HCT116 (cell line): Measurements from ENCODE around the gene ACCS. TPM values are rescaled to one million over a fixed set of nuclear protein-coding genes. Genes with fewer than 3 reads are reported as not detected.

Experiments used
- ATAC-seq: fragments of 200-7000 bp; cut with Tn5 transposase; 2 replicates; pipeline ENCODE4 v1.9.1; 2020; ENCODE audit warnings: mild to moderate bottlenecking, moderate library complexity
- Bru-seq: library from RNA; stranded (reverse); fragments of 400-500 nt; gene quantifications from one replicate; lab custom pipeline; 2021; lab: Mats Ljungman, UMichigan
- BruChase-seq, 2 experiments: library from RNA; stranded (reverse); fragments of 400-500 nt; gene quantifications; one replicate each; lab custom pipeline; 2021; lab: Mats Ljungman, UMichigan
- BruUV-seq: library from RNA; stranded (reverse); fragments of 400-500 nt; replicated peaks from 2 replicates; lab custom pipeline; 2021; lab: Mats Ljungman, UMichigan
- CTCF ChIA-PET: fragments of 300-600 bp; sonication (Branson Sonifier 250); formaldehyde crosslinking; loops from one replicate; lab custom pipeline; 2021; ENCODE audit warnings: antibody characterized with exemption; lab: Charles Lee
- POLR2A ChIA-PET: fragments of 300-600, 350-600 bp; sonication (Branson Sonifier 250); formaldehyde crosslinking; loops from one replicate; lab custom pipeline; 2021; ENCODE audit warnings: antibody characterized with exemption; lab: Charles Lee
- RAD21 ChIA-PET, 2 experiments: fragments of 300-600 bp; sonication (Branson Sonifier 250); formaldehyde crosslinking; loops; one replicate each; lab custom pipeline; 2023; ENCODE audit warnings: low total read pairs in 2 of 2; ENCODE audit not compliant: uncharacterized antibody in 2 of 2, unreplicated experiment in 2 of 2, low non-redundant PET in 1 of 2; lab: Charles Lee
- DNase-seq: peaks from one replicate; pipeline ENCODE4 v3.0.0-alpha.2; 2010; ENCODE audit warnings: low read depth, low spot score
- H2AFZ ChIP-seq: fragments of 200-600 bp; shearing (Covaris generic), sonication (generic); 2 replicates; pipeline ENCODE4 v1.6.1; 2017; ENCODE audit warnings: low read depth, mixed run types, mixed read lengths, antibody characterized with exemption, low read length; ENCODE audit not compliant: poor library complexity, severe bottlenecking
- H3K27ac ChIP-seq: 2 replicates; pipeline ENCODE4 v1.5.1; 2012; ENCODE audit warnings: low read depth, low read length
- H3K27me3 ChIP-seq: fragments of 200-600 bp; sonication (generic); 2 replicates; pipeline ENCODE4 v1.6.1; 2016; ENCODE audit warnings: mixed run types, low read length, mixed read lengths; ENCODE audit not compliant: insufficient read depth
- H3K36me3 ChIP-seq, 2 experiments: fragments of 200-500 bp in 1 of 2; fragments of 200-600 bp in 1 of 2; sonication (Bioruptor generic) in 1 of 2; sonication (generic) in 1 of 2; 2 replicates each; pipeline versions ENCODE4 v1.5.1 to v1.6.1; 2014 to 2016; ENCODE audit warnings: low read length in 2 of 2, inconsistent platforms in 1 of 2, mixed read lengths in 1 of 2, mixed run types in 1 of 2; ENCODE audit not compliant: insufficient read depth in 2 of 2, control insufficient read depth in 1 of 2
- H3K4me1 ChIP-seq, 2 experiments: fragments of 200-600 bp in 1 of 2; sonication (generic) in 1 of 2; 2 replicates each; pipeline versions ENCODE4 v1.5.1 to v1.6.1; 2012 to 2017; ENCODE audit warnings: low read length in 2 of 2, inconsistent platforms in 1 of 2, mild to moderate bottlenecking in 1 of 2, mixed read lengths in 1 of 2, mixed run types in 1 of 2, moderate library complexity in 1 of 2; ENCODE audit not compliant: insufficient read depth in 2 of 2, control insufficient read depth in 1 of 2
- H3K4me2 ChIP-seq: fragments of 200-600 bp; sonication (generic); 2 replicates; pipeline ENCODE4 v1.6.1; 2017; ENCODE audit warnings: mixed run types, low read length, mixed read lengths
- H3K4me3 ChIP-seq, 2 experiments: fragments of 200-600 bp in 1 of 2; sonication (generic) in 1 of 2; replicated peaks in 1 of 2; 2 replicates each; pipeline ENCODE4 v1.5.1; 2011 to 2016; ENCODE audit warnings: low read length in 2 of 2, control low read depth in 1 of 2, low read depth in 1 of 2, mild to moderate bottlenecking in 1 of 2, mixed read lengths in 1 of 2, mixed run types in 1 of 2
- H3K79me2 ChIP-seq: fragments of 200-600 bp; sonication (generic); 2 replicates; pipeline ENCODE4 v1.6.1; 2017; ENCODE audit warnings: mild to moderate bottlenecking, mixed run types, low read length, moderate library complexity, mixed read lengths; ENCODE audit not compliant: insufficient read depth
- H3K9ac ChIP-seq: fragments of 200-600 bp; sonication (generic); 2 replicates; pipeline ENCODE4 v1.6.1; 2016; ENCODE audit warnings: low read length, mixed read lengths
- H3K9me2 ChIP-seq: fragments of 200-600 bp; sonication (generic), shearing (Covaris generic); 2 replicates; pipeline ENCODE4 v1.6.1; 2017; ENCODE audit warnings: mixed run types, mild to moderate bottlenecking, moderate library complexity; ENCODE audit not compliant: insufficient read depth
- H3K9me3 ChIP-seq, 2 experiments: fragments of 200-500 bp in 1 of 2; fragments of 200-600 bp in 1 of 2; sonication (Bioruptor generic) in 1 of 2; sonication (generic) in 1 of 2; 2 replicates each; pipeline ENCODE4 v1.6.1; 2014 to 2017; ENCODE audit warnings: low read length in 2 of 2, mixed read lengths in 2 of 2, inconsistent platforms in 1 of 2, low read depth in 1 of 2, mild to moderate bottlenecking in 1 of 2, mixed run types in 1 of 2, moderate library complexity in 1 of 2; ENCODE audit not compliant: control insufficient read depth in 1 of 2, insufficient read depth in 1 of 2
- H4K20me1 ChIP-seq: fragments of 200-600 bp; sonication (generic), shearing (Covaris generic); 2 replicates; pipeline ENCODE4 v1.6.1; 2017; ENCODE audit warnings: mixed run types, mild to moderate bottlenecking, moderate library complexity; ENCODE audit not compliant: insufficient read depth
- CBX3 ChIP-seq: IDR thresholded peaks from 2 replicates; pipeline ENCODE4 v1.6.1; 2012; ENCODE audit warnings: low read depth
- EGR1 ChIP-seq: IDR thresholded peaks from 2 replicates; pipeline ENCODE4 v1.6.1; 2012; ENCODE audit warnings: low read depth
- ELF1 ChIP-seq: IDR thresholded peaks from 2 replicates; pipeline ENCODE4 v1.6.1; 2012; ENCODE audit warnings: low read depth, borderline replicate concordance
- EZH2phosphoT487 ChIP-seq: fragments of 200-600 bp; IDR thresholded peaks from 2 replicates; pipeline ENCODE4 v1.6.1; 2018; ENCODE audit warnings: antibody characterized with exemption, borderline replicate concordance
- FOSL1 ChIP-seq: IDR thresholded peaks from 2 replicates; pipeline ENCODE4 v1.6.1; 2012; ENCODE audit warnings: low read depth
- POLR2A ChIP-seq: IDR thresholded peaks from 2 replicates; pipeline ENCODE4 v1.7.0; 2011; ENCODE audit warnings: borderline replicate concordance; ENCODE audit not compliant: insufficient read depth, insufficient read length; ENCODE audit errors: extremely low read depth
- POLR2AphosphoS5 ChIP-seq: IDR thresholded peaks from 2 replicates; pipeline ENCODE4 v1.6.1; 2011; ENCODE audit warnings: mild to moderate bottlenecking, low read depth, low read length, moderate library complexity
- SIN3A ChIP-seq: IDR thresholded peaks from 2 replicates; pipeline ENCODE4 v1.6.1; 2012; ENCODE audit warnings: low read depth
- YY1 ChIP-seq: IDR thresholded peaks from 2 replicates; pipeline ENCODE4 v1.6.1; 2011; ENCODE audit warnings: low read length, low read depth, moderate library complexity, mild to moderate bottlenecking; ENCODE audit not compliant: insufficient replicate concordance; ENCODE audit errors: extremely low read depth
- ZFX ChIP-seq: fragments of 450-650 bp; IDR thresholded peaks from 2 replicates; pipeline ENCODE4 v1.6.1; 2017
- ZNF274 ChIP-seq: fragments of 200-500 bp; sonication (Bioruptor generic); IDR thresholded peaks from 2 replicates; pipeline ENCODE4 v1.6.1; 2014; ENCODE audit warnings: mild to moderate bottlenecking, low read depth, low read length, inconsistent platforms
- intact Hi-C: fragments of 100-400 bp; cut with micrococcal nuclease; formaldehyde crosslinking; loops from 2 replicates; pipeline ENCODE4 v1.10.0; 2022
- long read RNA-seq: library from polyadenylated mRNA; unstranded; transcript quantifications from one replicate; pipeline ENCODE4 v2.0.0, GENCODE V29; 2021; ENCODE audit not compliant: unreplicated experiment
- polyA plus RNA-seq: library from polyadenylated mRNA; unstranded; fragments of >200 nt; gene quantifications from 2 replicates; pipeline ENCODE4 v1.2.1, GENCODE V29; 2012; ENCODE audit warnings: missing spikeins
- total RNA-seq: library from RNA; stranded (reverse); gene quantifications from one replicate; pipeline ENCODE4 v1.2.1, GENCODE V29; 2021; ENCODE audit not compliant: unreplicated experiment
- TF ChIP-seq, protein P1 (sequence below): IDR thresholded peaks from 2 replicates; pipeline ENCODE4 v1.6.1; 2012
- TF ChIP-seq, protein P2 (sequence below): IDR thresholded peaks from 2 replicates; pipeline ENCODE4 v1.6.1; 2012
- TF ChIP-seq, protein P3 (sequence below): IDR thresholded peaks from 2 replicates; pipeline ENCODE4 v1.6.1; 2011; ENCODE audit warnings: mild to moderate bottlenecking, low read length, moderate library complexity; ENCODE audit not compliant: insufficient replicate concordance; ENCODE audit errors: extremely low read depth
- TF ChIP-seq, protein P4 (sequence below): IDR thresholded peaks from 2 replicates; pipeline ENCODE4 v1.6.1; 2012; ENCODE audit warnings: low read depth

Gene ACCS, protein sequence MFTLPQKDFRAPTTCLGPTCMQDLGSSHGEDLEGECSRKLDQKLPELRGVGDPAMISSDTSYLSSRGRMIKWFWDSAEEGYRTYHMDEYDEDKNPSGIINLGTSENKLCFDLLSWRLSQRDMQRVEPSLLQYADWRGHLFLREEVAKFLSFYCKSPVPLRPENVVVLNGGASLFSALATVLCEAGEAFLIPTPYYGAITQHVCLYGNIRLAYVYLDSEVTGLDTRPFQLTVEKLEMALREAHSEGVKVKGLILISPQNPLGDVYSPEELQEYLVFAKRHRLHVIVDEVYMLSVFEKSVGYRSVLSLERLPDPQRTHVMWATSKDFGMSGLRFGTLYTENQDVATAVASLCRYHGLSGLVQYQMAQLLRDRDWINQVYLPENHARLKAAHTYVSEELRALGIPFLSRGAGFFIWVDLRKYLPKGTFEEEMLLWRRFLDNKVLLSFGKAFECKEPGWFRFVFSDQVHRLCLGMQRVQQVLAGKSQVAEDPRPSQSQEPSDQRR
- total RNA-seq (13.2 TPM), Bru-seq, nascent RNA (percentile 70 among the genes with signal in this experiment), BruChase-seq, experiment 1, labeled RNA remaining after a 6-hour chase (percentile 63 among the genes with signal in this experiment), BruChase-seq, experiment 2, labeled RNA remaining after a 2-hour chase (percentile 80 among the genes with signal in this experiment)
- polyA plus RNA-seq: 5.7 and 7.8 TPM in 2 replicates
- long read RNA-seq, partial matches to known transcripts: 3 of 12 reads
- long read RNA-seq, other reads (novel, unspliced or antisense): 5 of 12 reads

DNA sequence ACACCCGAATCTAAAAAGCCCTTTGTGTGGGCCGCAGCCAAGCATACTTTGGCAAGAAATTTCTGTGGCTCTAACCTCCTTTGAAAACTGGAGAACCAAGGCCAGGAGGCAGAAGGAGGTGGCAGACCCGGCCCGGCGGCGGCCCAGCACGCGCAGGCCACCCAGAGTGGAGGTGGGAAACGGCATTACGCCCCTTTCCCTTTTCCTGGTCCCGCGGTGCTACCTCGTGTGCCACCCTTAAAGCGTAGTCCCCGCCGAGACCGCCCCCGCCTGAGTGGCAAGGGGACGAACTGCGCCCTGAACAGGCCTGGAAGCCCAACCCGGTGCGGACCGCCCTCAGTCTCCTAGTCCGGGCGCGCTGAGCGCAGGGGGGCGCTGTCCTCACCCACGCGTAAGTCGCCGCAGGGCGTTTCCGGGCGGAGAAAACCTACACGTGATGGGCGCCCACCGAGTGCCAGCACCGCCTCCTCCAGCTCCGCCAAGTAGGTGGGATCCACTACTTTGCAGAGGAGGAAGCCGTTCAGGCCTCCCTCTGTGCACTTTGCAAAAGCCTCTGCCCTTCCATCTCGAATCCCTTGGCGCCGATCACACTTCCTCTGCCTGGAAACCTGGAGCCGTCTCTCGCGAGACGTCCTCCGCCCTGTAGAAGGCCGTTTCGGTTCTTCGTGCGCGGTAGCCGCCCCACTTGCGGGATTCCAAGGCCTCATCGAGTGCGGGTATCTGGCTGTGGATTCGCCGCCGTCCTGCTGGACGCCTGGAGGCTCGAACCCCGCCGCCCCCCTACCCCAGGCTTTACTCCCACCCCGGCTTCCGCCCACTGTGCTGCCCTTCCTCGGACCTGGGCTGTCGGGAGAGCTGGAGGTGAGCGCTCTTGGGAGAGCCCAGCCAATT, at the start of gene ACCS:
Gene ACCS, plus strand, starts transcription at position 430 of the 891 bp plus-strand sequence. CDS start 1,358 bp downstream, outside the sequence.
- H3K36me3 ChIP-seq: no peaks in the 10 kb centered on the region
- H3K4me3 ChIP-seq: peak within 1 kb of the TSS; percentile 60 to 72
- intact Hi-C loops: no loop called here
- no peaks in the 10 kb centered on the region for H3K9me2 ChIP-seq
- H3K9ac ChIP-seq: peak within 1 kb of the TSS; percentile 81
- peak within 1 kb of the TSS; percentile 91 for H3K4me2 ChIP-seq
- H3K27me3 ChIP-seq: no peaks in the 10 kb centered on the region
- peak; percentile 97 for ATAC-seq
- no TSS peak for BruUV-seq
- H3K9me3 ChIP-seq: no peaks in the 10 kb centered on the region
- POLR2A ChIA-PET: interaction anchor here (0.7 to 1.4 kb wide), 3 partner anchors 27 to 222 kb away, joined by 3 read pairs; partner anchors contain the start of gene EXT2
- H4K20me1 ChIP-seq: no peaks in the 10 kb centered on the region
- peak within 1 kb of the TSS; percentile 78 for H3K27ac ChIP-seq
- CTCF ChIA-PET: interaction anchor here (1.1 to 1.5 kb wide), 3 partner anchors 10 to 176 kb away, joined by 3 to 5 read pairs (median 3); no protein-coding TSS in a partner anchor
- no peaks in the 10 kb centered on the region for H3K79me2 ChIP-seq
- peak; percentile 88 for DNase-seq
- RAD21 ChIA-PET: no interaction called here
- peaks cover 11 to 19% of the 10 kb centered on the region in 2 experiments for H3K4me1 ChIP-seq
- peak within 1 kb of the TSS; percentile 42 for H2AFZ ChIP-seq
- TF ChIP-seq, protein P1, sequence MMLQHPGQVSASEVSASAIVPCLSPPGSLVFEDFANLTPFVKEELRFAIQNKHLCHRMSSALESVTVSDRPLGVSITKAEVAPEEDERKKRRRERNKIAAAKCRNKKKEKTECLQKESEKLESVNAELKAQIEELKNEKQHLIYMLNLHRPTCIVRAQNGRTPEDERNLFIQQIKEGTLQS: no peak
- TF ChIP-seq ZNF274: no peak
- TF ChIP-seq EGR1: peak; percentile 96
- TF ChIP-seq, protein P2, sequence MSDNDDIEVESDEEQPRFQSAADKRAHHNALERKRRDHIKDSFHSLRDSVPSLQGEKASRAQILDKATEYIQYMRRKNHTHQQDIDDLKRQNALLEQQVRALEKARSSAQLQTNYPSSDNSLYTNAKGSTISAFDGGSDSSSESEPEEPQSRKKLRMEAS: peak; percentile 95
- no peak for TF ChIP-seq FOSL1
- TF ChIP-seq ELF1: peak; percentile 33; the same call in 1 of the 2 replicates
- TF ChIP-seq POLR2AphosphoS5: peak; percentile 85
- TF ChIP-seq EZH2phosphoT487: no peak
- TF ChIP-seq, protein P3, sequence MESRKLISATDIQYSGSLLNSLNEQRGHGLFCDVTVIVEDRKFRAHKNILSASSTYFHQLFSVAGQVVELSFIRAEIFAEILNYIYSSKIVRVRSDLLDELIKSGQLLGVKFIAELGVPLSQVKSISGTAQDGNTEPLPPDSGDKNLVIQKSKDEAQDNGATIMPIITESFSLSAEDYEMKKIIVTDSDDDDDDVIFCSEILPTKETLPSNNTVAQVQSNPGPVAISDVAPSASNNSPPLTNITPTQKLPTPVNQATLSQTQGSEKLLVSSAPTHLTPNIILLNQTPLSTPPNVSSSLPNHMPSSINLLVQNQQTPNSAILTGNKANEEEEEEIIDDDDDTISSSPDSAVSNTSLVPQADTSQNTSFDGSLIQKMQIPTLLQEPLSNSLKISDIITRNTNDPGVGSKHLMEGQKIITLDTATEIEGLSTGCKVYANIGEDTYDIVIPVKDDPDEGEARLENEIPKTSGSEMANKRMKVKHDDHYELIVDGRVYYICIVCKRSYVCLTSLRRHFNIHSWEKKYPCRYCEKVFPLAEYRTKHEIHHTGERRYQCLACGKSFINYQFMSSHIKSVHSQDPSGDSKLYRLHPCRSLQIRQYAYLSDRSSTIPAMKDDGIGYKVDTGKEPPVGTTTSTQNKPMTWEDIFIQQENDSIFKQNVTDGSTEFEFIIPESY: peak; percentile 79
- TF ChIP-seq POLR2A: peak; percentile 78
- TF ChIP-seq, protein P4, sequence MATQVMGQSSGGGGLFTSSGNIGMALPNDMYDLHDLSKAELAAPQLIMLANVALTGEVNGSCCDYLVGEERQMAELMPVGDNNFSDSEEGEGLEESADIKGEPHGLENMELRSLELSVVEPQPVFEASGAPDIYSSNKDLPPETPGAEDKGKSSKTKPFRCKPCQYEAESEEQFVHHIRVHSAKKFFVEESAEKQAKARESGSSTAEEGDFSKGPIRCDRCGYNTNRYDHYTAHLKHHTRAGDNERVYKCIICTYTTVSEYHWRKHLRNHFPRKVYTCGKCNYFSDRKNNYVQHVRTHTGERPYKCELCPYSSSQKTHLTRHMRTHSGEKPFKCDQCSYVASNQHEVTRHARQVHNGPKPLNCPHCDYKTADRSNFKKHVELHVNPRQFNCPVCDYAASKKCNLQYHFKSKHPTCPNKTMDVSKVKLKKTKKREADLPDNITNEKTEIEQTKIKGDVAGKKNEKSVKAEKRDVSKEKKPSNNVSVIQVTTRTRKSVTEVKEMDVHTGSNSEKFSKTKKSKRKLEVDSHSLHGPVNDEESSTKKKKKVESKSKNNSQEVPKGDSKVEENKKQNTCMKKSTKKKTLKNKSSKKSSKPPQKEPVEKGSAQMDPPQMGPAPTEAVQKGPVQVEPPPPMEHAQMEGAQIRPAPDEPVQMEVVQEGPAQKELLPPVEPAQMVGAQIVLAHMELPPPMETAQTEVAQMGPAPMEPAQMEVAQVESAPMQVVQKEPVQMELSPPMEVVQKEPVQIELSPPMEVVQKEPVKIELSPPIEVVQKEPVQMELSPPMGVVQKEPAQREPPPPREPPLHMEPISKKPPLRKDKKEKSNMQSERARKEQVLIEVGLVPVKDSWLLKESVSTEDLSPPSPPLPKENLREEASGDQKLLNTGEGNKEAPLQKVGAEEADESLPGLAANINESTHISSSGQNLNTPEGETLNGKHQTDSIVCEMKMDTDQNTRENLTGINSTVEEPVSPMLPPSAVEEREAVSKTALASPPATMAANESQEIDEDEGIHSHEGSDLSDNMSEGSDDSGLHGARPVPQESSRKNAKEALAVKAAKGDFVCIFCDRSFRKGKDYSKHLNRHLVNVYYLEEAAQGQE: no peak
- TF ChIP-seq YY1: peak; percentile 48
- TF ChIP-seq CBX3: peak; percentile 88
- TF ChIP-seq SIN3A: peak; percentile 88
- peak; percentile 82 for TF ChIP-seq ZFX
